ENCODE results near the gene VWA3B. TPM values are rescaled to one million over a fixed set of nuclear protein-coding genes. Genes with fewer than 3 reads are reported as not detected.

The VWA3B gene
- total RNA-seq, 4 donors from 2014 or later = 0.30 to 6.1 (median 2.5) TPM; not detected in 1

DNA sequence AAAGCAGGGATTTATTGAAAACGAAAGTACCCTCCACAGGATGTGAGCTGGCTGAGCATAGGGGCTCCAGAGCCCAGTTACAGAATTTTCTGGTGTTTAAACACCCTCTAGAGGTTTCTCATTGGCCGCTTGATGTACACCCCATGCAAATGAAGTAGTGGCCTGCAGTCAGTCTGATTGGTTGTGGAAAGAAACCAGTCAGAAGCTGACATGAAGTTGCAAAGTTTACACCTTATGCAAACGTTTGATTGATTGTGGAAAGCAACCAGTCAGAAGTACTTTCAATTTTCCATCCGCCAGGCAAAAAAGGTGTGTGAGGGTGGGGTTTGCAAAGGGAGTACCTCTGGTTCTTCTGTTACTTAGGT is 62.3 kb downstream of the VWA3B start:
- peak in 1 of 2 donors; percentile 20 for TF ChIP-seq POLR2A (IDR thresholded peaks at IDR 0.05)
- TF ChIP-seq, protein P1, sequence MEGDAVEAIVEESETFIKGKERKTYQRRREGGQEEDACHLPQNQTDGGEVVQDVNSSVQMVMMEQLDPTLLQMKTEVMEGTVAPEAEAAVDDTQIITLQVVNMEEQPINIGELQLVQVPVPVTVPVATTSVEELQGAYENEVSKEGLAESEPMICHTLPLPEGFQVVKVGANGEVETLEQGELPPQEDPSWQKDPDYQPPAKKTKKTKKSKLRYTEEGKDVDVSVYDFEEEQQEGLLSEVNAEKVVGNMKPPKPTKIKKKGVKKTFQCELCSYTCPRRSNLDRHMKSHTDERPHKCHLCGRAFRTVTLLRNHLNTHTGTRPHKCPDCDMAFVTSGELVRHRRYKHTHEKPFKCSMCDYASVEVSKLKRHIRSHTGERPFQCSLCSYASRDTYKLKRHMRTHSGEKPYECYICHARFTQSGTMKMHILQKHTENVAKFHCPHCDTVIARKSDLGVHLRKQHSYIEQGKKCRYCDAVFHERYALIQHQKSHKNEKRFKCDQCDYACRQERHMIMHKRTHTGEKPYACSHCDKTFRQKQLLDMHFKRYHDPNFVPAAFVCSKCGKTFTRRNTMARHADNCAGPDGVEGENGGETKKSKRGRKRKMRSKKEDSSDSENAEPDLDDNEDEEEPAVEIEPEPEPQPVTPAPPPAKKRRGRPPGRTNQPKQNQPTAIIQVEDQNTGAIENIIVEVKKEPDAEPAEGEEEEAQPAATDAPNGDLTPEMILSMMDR (IDR thresholded peaks at IDR 0.05) = no peak
- TF ChIP-seq EP300 (IDR thresholded peaks at IDR 0.05) = peak in 1 of 2 donors; percentile 54
- Histone ChIP-seq H3K4me3 (peak overlapping the region in 3 of 4 donors; percentile 1 to 34 (median 19)), H3K9me3 (peaks cover 0 to 7% (median 0%) of the 10 kb centered on the region in 4 donors), H3K27ac (peak overlapping the region in 2 of 4 donors; percentile 72 to 80), H3K36me3 (no peaks in the 10 kb centered on the region), H3K27me3 (no peaks in the 10 kb centered on the region), H3K4me1 (peaks cover 0 to 7% (median 0%) of the 10 kb centered on the region in 4 donors)
- DNase-seq (ENCODE audit: low spot score in 2 of 2) = no peak
- WGBS, 2 donors = 10 to 14% methylated on average over 4 of the region's 4 CpGs

DNA sequence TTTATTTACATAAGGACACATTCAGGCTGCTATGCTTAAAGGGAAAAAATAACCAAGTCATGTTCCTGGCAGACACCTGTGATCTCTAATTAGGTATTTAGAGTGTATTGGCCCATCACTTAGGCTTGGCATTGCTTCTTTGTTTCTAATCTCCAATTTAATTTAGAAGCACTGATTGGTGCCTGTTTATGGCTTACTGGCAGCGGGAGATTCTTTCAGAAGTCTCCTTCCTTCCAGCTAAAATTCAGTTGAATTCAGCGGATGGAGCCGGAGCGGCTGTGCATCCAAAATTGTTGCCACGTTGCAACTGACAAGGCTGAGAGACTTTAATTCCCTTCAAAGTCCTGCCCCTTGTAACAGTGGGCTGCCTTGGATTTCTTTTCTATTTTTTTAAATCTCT is 66.5 kb downstream of the VWA3B start:
- Histone ChIP-seq H3K27me3 (no peaks in the 10 kb centered on the region), H3K9me3 (no peaks in the 10 kb centered on the region), H3K4me3 (no peak overlapping the region), H3K4me1 (peaks cover 0 to 7% (median 0%) of the 10 kb centered on the region in 4 donors), H3K36me3 (no peaks in the 10 kb centered on the region), H3K27ac (no peak overlapping the region)
- TF ChIP-seq POLR2A (IDR thresholded peaks at IDR 0.05) = no peak
- TF ChIP-seq, protein P1 (IDR thresholded peaks at IDR 0.05) = no peak
- 74 to 79% methylated on average over 5 of the region's 5 CpGs for WGBS, 2 donors
- no peak for DNase-seq (ENCODE audit: low spot score in 2 of 2)

DNA sequence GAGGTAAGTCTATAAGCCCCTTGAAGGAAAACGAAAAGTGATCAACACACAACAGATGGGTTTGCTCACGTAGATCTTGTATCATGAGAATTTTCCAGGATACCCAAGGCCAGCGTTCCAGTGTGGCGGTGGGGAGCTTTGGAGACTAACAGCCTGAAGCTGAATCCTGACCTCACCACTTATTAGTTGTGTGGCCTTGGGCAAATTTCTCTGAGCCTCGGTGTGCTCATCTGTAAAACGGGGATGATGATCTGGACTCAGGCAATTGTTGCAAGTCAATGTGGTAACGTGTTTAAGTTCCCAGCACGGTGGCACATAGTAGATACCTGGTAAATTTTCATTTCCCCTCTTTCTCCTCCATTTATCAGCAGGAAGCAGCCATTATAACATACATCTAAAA is 68.3 kb downstream of the VWA3B start:
- WGBS, 2 donors = 94 to 95% methylated on average over 8 of the region's 8 CpGs
- no peak for DNase-seq (ENCODE audit: low spot score in 2 of 2)
- Histone ChIP-seq H3K4me1 (peaks cover 0 to 7% (median 0%) of the 10 kb centered on the region in 4 donors), H3K4me3 (no peak overlapping the region), H3K9me3 (no peaks in the 10 kb centered on the region), H3K36me3 (no peaks in the 10 kb centered on the region), H3K27me3 (no peaks in the 10 kb centered on the region), H3K27ac (no peak overlapping the region)
- no peak for TF ChIP-seq EP300 (IDR thresholded peaks at IDR 0.05)
- TF ChIP-seq, protein P1 (IDR thresholded peaks at IDR 0.05) = no peak
- TF ChIP-seq POLR2A (IDR thresholded peaks at IDR 0.05) = no peak

DNA sequence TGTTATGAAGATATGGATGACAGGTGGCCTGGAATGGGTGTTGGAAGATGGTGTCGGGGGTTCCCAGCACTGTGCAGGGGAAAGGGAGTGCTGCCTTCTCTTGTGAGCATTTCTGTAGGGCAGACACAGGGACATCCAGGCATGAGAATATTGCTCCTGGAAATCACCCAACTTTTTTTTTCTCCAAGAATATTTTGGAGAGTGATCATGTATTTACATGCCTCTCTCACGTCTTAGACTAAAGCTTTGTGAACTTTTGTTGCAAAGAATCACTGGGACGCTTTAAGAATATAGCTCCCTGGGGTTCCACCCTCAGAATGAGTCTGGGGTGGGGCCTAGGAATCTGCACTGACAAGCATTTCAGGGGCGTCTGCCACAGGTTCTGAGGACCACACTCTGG is 68.7 kb downstream of the VWA3B start:
- Histone ChIP-seq H3K9me3 (no peaks in the 10 kb centered on the region), H3K4me3 (no peak overlapping the region), H3K27ac (no peak overlapping the region), H3K27me3 (no peaks in the 10 kb centered on the region), H3K4me1 (peaks cover 0 to 11% (median 0%) of the 10 kb centered on the region in 4 donors), H3K36me3 (no peaks in the 10 kb centered on the region)
- no peak for TF ChIP-seq POLR2A (IDR thresholded peaks at IDR 0.05)
- TF ChIP-seq, protein P1 (IDR thresholded peaks at IDR 0.05) = no peak
- DNase-seq (ENCODE audit: low spot score in 2 of 2) = no peak
- 56 to 60% methylated on average over 4 of the region's 4 CpGs for WGBS, 2 donors

DNA sequence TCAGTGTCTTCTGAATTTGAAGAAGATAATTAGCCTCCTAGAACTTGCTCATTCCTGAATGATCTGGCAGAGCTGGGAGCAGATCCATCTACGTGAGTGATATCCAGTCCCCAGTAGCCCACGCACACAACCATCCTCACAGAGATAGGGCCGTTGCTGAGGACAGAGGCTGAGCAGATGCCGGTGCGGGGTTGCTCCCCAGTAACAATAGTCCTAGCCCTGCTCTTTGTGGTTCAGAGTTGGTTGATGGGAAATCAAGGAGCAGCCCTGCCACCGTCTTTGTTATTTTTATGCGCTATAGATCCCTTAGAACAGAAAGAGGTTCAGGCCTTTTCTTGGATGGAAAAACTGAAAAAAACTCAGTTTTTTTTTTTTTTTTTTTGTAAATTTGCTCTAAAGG is 69.3 kb downstream of the VWA3B start:
- H3K4me3 ChIP-seq = no peak overlapping the region
- 93 to 96% methylated on average over 7 of the region's 7 CpGs for WGBS, 2 donors
- no peaks in the 10 kb centered on the region for H3K27me3 ChIP-seq
- TF ChIP-seq, protein P1 (IDR thresholded peaks at IDR 0.05) = no peak
- TF ChIP-seq EP300 (IDR thresholded peaks at IDR 0.05) = no peak
- no peak for TF ChIP-seq POLR2A (IDR thresholded peaks at IDR 0.05)
- H3K4me1 ChIP-seq = peaks cover 0 to 17% (median 0%) of the 10 kb centered on the region in 4 donors
- H3K27ac ChIP-seq = no peak overlapping the region
- H3K36me3 ChIP-seq = no peaks in the 10 kb centered on the region
- no peak for DNase-seq (ENCODE audit: low spot score in 2 of 2)
- H3K9me3 ChIP-seq = no peaks in the 10 kb centered on the region

All from tibial nerve (tissue), 4 donors.